ENCODE data around the gene NOSTRIN. TPM values are rescaled to one million over a fixed set of nuclear protein-coding genes. Genes with fewer than 3 reads are reported as not detected.

The NOSTRIN gene
- total RNA-seq, 4 donors from 2014 or later, result 5.0 to 16.1 (median 6.4) TPM

DNA sequence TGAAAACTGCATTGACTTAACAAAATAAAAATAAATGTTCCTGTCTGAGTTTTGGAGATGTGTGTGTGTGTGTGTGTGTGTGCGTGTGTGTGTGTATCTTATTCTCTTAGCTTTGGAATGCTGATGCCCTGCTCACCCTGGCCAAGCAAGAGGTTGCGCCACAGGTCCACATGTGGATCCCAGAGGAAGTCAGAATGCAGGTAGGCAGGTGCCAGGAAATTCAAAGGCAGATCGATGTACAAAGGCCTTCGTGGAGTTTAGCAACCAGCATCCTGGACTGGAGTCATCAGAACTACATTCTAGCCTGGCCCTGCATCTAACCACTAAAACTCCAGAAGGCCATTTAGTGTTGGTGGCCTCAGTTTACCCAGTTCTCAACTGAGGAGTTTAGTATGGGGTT, 111.1 kb downstream of the NOSTRIN start:
- in situ Hi-C loops (cut with MboI; ENCODE audit: low sequenced_read_pairs in 4 of 4) (loop anchor here (10.0 kb wide), 2 partner anchors 139 to 569 kb away; no protein-coding TSS in a partner anchor), intact Hi-C loops (cut with DNase I; ENCODE audit: low total_unique reads) (loop anchor here (10.0 kb wide), 1 partner anchor 459 kb away; the partner anchor contains the start of gene CERS6)
- Histone ChIP-seq H3K4me1 (peaks cover 0 to 12% of the 10 kb centered on the region in 2 donors), H3K36me3 (no peaks in the 10 kb centered on the region), H3K27me3 (no peaks in the 10 kb centered on the region), H3K9me3 (no peaks in the 10 kb centered on the region), H3K27ac (peak overlapping the region in 1 of 4 donors; percentile 74), H3K4me3 (no peak overlapping the region)
- DNase-seq, result no peak
- no peak for ATAC-seq
- TF ChIP-seq CTCF (IDR thresholded peaks at IDR 0.05 in 4 of 5, conservative IDR thresholded peaks at IDR 0.05 in 1 of 5), result no peak
- no peak for TF ChIP-seq POLR2A (IDR thresholded peaks at IDR 0.05)

Other genes starting within 250 kb of the NOSTRIN start
- gene SPC25, start 87.8 kb downstream of the NOSTRIN start, total RNA-seq, result not detected
- gene G6PC2, start 98.7 kb downstream of the NOSTRIN start, total RNA-seq, result not detected
- gene ABCB11, start 228.7 kb downstream of the NOSTRIN start, total RNA-seq, result under 1 TPM in 3 of 4 donors, not detected in 1; 0.10 to 0.24 (median 0.12) TPM

Measured in gastrocnemius medialis (tissue), 4 donors.